HL-60/S4 treated with phorbol 12-myristate 13-acetate at 8.2 ng/mL for 4 days and 3 days (cell line): ENCODE results near the gene SNAPC4.
"Not testable (repeated sequence)": the region's sequence is repeated elsewhere in the genome, so short reads cannot be mapped to it uniquely, and the experiment has no call there.

ENCODE experiments used
- in situ Hi-C: fragments of 300-500 bp; cut with MboI; formaldehyde crosslinking; loops from 2 replicates; pipeline ENCODE4 v1.15.0; 2022; ENCODE audit warnings: low sequenced_read_pairs

SNAPC4 gene

GRCh38 chr9:136433043-136433715 is 33.2 kb upstream of the SNAPC4 start:
- in situ Hi-C loops = no loop called here

GRCh38 chr9:136432591-136432990 is 32.6 kb upstream of the SNAPC4 start:
- in situ Hi-C loops = no loop called here

GRCh38 chr9:136431782-136432350 is 31.9 kb upstream of the SNAPC4 start:
- in situ Hi-C loops = no loop called here

- in situ Hi-C loops = no loop called here
These were observed 30.7 kb upstream of the SNAPC4 start for GRCh38 chr9:136430588-136431234.

- in situ Hi-C loops = no loop called here
These were observed 29.9 kb upstream of the SNAPC4 start for GRCh38 chr9:136429683-136430491.

- in situ Hi-C loops = no loop called here
These were observed 29.2 kb upstream of the SNAPC4 start for GRCh38 chr9:136429075-136429628.

- in situ Hi-C loops = no loop called here
These were observed 26.8 kb upstream of the SNAPC4 start for GRCh38 chr9:136426787-136427186.

- in situ Hi-C loops = not testable (repeated sequence)
These were observed 25.4 kb upstream of the SNAPC4 start for GRCh38 chr9:136425367-136425766.

- in situ Hi-C loops = no loop called here
These were observed 24.9 kb upstream of the SNAPC4 start for GRCh38 chr9:136424750-136425362.

- in situ Hi-C loops = no loop called here
These were observed 23.6 kb upstream of the SNAPC4 start for GRCh38 chr9:136423432-136424146.

GRCh38 chr9:136422876-136423275 is 22.9 kb upstream of the SNAPC4 start:
- in situ Hi-C loops = no loop called here

GRCh38 chr9:136421791-136422190 is 21.8 kb upstream of the SNAPC4 start:
- in situ Hi-C loops = no loop called here

- in situ Hi-C loops = no loop called here
These were observed 19.1 kb upstream of the SNAPC4 start for GRCh38 chr9:136419092-136419420.

- in situ Hi-C loops = no loop called here
These were observed 18.5 kb upstream of the SNAPC4 start for GRCh38 chr9:136418182-136419091.

GRCh38 chr9:136416914-136417313 is 16.9 kb upstream of the SNAPC4 start:
- in situ Hi-C loops = no loop called here

GRCh38 chr9:136416427-136416826 is 16.5 kb upstream of the SNAPC4 start:
- in situ Hi-C loops = no loop called here

- in situ Hi-C loops = no loop called here
These were observed 13.0 kb upstream of the SNAPC4 start for GRCh38 chr9:136412962-136413361.

GRCh38 chr9:136411378-136411777 is 11.4 kb upstream of the SNAPC4 start:
- in situ Hi-C loops = no loop called here
